ENCODE data around the gene ADAMTS7. TPM values are rescaled to one million over a fixed set of nuclear protein-coding genes. Genes with fewer than 3 reads are reported as not detected.
A peak's percentile ranks its signal among the peaks of the same experiment; 100 is the strongest.

Gene ADAMTS7
- total RNA-seq, 1 donor = 7.5 TPM

- TF ChIP-seq, protein P1, sequence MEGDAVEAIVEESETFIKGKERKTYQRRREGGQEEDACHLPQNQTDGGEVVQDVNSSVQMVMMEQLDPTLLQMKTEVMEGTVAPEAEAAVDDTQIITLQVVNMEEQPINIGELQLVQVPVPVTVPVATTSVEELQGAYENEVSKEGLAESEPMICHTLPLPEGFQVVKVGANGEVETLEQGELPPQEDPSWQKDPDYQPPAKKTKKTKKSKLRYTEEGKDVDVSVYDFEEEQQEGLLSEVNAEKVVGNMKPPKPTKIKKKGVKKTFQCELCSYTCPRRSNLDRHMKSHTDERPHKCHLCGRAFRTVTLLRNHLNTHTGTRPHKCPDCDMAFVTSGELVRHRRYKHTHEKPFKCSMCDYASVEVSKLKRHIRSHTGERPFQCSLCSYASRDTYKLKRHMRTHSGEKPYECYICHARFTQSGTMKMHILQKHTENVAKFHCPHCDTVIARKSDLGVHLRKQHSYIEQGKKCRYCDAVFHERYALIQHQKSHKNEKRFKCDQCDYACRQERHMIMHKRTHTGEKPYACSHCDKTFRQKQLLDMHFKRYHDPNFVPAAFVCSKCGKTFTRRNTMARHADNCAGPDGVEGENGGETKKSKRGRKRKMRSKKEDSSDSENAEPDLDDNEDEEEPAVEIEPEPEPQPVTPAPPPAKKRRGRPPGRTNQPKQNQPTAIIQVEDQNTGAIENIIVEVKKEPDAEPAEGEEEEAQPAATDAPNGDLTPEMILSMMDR (IDR thresholded peaks at IDR 0.05; ENCODE audit: insufficient read depth, low read length) = no peak
- no peak for DNase-seq (ENCODE audit: low read depth)
- H3K4me3 ChIP-seq (ENCODE audit: low read depth, low read length) = no peak overlapping the region
Observed at GRCh38 chr15:78828920-78829319, 17.7 kb upstream of the ADAMTS7 start.

GRCh38 chr15:78822514-78822913 is 11.2 kb upstream of the ADAMTS7 start:
- H3K4me3 ChIP-seq (ENCODE audit: low read depth, low read length) = no peak overlapping the region
- DNase-seq (ENCODE audit: low read depth) = no peak
- TF ChIP-seq, protein P1 (IDR thresholded peaks at IDR 0.05; ENCODE audit: insufficient read depth, low read length) = no peak

- DNase-seq (ENCODE audit: low read depth) = no peak
- TF ChIP-seq, protein P1 (IDR thresholded peaks at IDR 0.05; ENCODE audit: insufficient read depth, low read length) = no peak
- H3K4me3 ChIP-seq (ENCODE audit: low read depth, low read length) = peak overlapping the region; percentile 54
Observed at GRCh38 chr15:78811825-78812183, 540 bp upstream of the ADAMTS7 start.

DNA sequence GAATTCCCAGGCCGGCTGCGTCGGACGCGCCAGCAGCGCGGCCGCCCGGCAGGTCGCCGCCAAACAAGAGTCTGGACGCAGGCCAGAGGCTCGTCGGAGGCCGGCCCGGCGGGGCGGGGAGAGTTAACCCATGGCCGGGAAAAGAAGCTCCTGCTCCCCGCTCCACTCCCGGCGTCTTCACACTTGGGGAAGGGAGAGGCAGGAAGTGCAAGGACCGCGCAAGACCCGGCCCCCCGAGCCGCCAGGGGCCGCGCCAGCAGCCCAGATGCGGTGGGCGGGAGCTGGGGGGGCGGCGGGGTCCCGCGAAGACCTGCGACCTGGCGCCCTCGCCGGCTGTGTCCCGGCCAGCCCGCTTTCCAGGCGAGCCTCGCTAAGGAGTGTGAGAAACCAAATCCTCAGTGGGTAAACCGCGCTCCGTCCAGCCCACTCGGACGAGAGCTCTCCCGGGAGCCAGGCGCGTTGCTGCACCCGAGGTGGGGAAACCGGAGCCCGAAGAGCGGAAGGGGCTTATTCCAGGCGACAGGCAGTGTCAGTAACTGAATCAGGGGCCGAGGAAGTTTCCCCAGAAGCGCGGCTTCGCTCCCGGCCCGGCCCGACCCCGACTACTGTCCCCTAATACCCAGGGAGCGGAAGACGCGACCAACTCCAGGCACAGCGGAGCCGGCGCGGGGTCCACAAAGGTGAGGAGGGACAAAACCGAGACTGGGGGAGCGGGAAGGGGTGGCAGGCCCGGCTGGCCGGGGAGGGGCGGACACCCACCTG is 721 bp downstream of the ADAMTS7 start:
- peak overlapping the region; percentile 70 for H3K4me3 ChIP-seq (ENCODE audit: low read depth, low read length)
- DNase-seq (ENCODE audit: low read depth) = peak; percentile 40
- TF ChIP-seq, protein P1 (IDR thresholded peaks at IDR 0.05; ENCODE audit: insufficient read depth, low read length) = no peak

DNA sequence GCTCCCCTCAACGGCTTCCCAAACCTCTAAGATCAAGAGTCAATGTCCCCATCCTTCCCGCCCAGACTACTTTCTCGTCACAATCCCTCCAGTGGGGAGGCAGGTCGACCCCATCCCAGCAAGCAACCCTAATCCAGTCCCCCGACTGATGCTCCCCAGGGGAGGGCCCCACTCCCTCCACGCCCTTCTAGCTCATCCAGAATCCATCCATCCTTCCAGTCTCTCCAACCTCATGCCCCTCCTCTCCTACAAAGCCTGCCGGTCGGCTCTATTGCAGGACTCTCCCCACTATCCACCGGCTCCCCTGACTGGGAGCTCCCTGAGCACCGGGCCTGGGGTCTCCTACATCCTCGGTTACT is 1.3 kb downstream of the ADAMTS7 start:
- TF ChIP-seq, protein P1 (IDR thresholded peaks at IDR 0.05; ENCODE audit: insufficient read depth, low read length) = no peak
- H3K4me3 ChIP-seq (ENCODE audit: low read depth, low read length) = peak overlapping the region; percentile 70
- DNase-seq (ENCODE audit: low read depth) = no peak

DNA sequence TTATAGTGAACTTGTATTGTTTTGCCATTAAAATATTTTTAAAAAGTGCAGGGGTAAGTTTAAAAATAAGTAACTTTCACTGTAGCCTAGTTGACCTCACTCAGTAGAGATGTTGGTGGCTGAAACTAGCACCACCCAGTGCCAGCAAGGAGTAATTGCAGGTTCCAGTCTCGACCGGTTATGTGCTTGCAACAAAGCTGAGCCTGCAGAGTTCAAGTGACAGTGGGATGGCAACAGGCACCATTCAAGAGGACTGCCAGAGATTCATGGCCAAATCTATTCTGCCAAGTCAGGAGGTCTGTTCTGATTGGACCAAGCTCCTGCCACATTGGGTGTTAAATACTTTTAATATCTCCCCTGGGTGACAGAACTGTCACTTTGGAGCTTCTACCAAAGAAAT is 2.7 kb downstream of the ADAMTS7 start:
- TF ChIP-seq, protein P1 (IDR thresholded peaks at IDR 0.05; ENCODE audit: insufficient read depth, low read length) = peak; percentile 53
- no peak overlapping the region for H3K4me3 ChIP-seq (ENCODE audit: low read depth, low read length)
- peak; percentile 22 for DNase-seq (ENCODE audit: low read depth)

GRCh38 chr15:78807359-78807758 is 3.9 kb downstream of the ADAMTS7 start:
- TF ChIP-seq, protein P1 (IDR thresholded peaks at IDR 0.05; ENCODE audit: insufficient read depth, low read length) = no peak
- DNase-seq (ENCODE audit: low read depth) = no peak
- H3K4me3 ChIP-seq (ENCODE audit: low read depth, low read length) = no peak overlapping the region
